ENCODE measurements around the gene BRME1.
A peak's percentile ranks its signal among the peaks of the same experiment; 100 is the strongest.

The BRME1 gene

GRCh38 chr19:13880059-13881043, 25.6 kb downstream of the BRME1 start:
- no peaks in the 10 kb centered on the region for H3K9me3 ChIP-seq (ENCODE audit: control insufficient read depth, low read length)
- WGBS, 2 experiments: 9 to 11% methylated on average over 33 to 34 of the region's 34 CpGs
- H3K4me1 ChIP-seq (ENCODE audit: control insufficient read depth, insufficient read depth, low read length): peaks cover 27% of the 10 kb centered on the region
- no peak overlapping the region for H3K27ac ChIP-seq (ENCODE audit: insufficient read depth, low read depth, low read length, poor library complexity, severe bottlenecking)
- no peaks in the 10 kb centered on the region for H3K36me3 ChIP-seq (ENCODE audit: control insufficient read depth, insufficient read depth, low read length)
- H3K27me3 ChIP-seq (ENCODE audit: control insufficient read depth, insufficient read depth, low read length, poor library complexity, severe bottlenecking): peaks cover 26% of the 10 kb centered on the region
- no peak overlapping the region for H3K4me3 ChIP-seq (ENCODE audit: insufficient read depth, low read depth, low read length)

- H3K4me1 ChIP-seq (ENCODE audit: control insufficient read depth, insufficient read depth, low read length): peaks cover 25% of the 10 kb centered on the region
- H3K36me3 ChIP-seq (ENCODE audit: control insufficient read depth, insufficient read depth, low read length): no peaks in the 10 kb centered on the region
- H3K4me3 ChIP-seq (ENCODE audit: insufficient read depth, low read depth, low read length): no peak overlapping the region
- WGBS, 2 experiments: 89 to 91% methylated on average over 27 of the region's 27 CpGs
- H3K27ac ChIP-seq (ENCODE audit: insufficient read depth, low read depth, low read length, poor library complexity, severe bottlenecking): no peak overlapping the region
- peaks cover 56% of the 10 kb centered on the region for H3K27me3 ChIP-seq (ENCODE audit: control insufficient read depth, insufficient read depth, low read length, poor library complexity, severe bottlenecking)
- no peaks in the 10 kb centered on the region for H3K9me3 ChIP-seq (ENCODE audit: control insufficient read depth, low read length)
Observed at GRCh38 chr19:13877303-13877702, 28.6 kb downstream of the BRME1 start.

GRCh38 chr19:13876834-13877233, 29.1 kb downstream of the BRME1 start, which contains the start of gene NANOS3:
Gene NANOS3 (plus strand): TSS chr19:13877134. CDS start chr19:13877249, 115 bp downstream.
- WGBS, 2 experiments: 59 to 60% methylated on average over 5 of the region's 5 CpGs
- peaks cover 61% of the 10 kb centered on the region for H3K27me3 ChIP-seq (ENCODE audit: control insufficient read depth, insufficient read depth, low read length, poor library complexity, severe bottlenecking)
- peaks cover 21% of the 10 kb centered on the region for H3K4me1 ChIP-seq (ENCODE audit: control insufficient read depth, insufficient read depth, low read length)
- no peak within 1 kb of the TSS for H3K4me3 ChIP-seq (ENCODE audit: insufficient read depth, low read depth, low read length)
- H3K36me3 ChIP-seq (ENCODE audit: control insufficient read depth, insufficient read depth, low read length): no peaks in the 10 kb centered on the region
- H3K27ac ChIP-seq (ENCODE audit: insufficient read depth, low read depth, low read length, poor library complexity, severe bottlenecking): no peak within 1 kb of the TSS
- H3K9me3 ChIP-seq (ENCODE audit: control insufficient read depth, low read length): no peaks in the 10 kb centered on the region

DNA sequence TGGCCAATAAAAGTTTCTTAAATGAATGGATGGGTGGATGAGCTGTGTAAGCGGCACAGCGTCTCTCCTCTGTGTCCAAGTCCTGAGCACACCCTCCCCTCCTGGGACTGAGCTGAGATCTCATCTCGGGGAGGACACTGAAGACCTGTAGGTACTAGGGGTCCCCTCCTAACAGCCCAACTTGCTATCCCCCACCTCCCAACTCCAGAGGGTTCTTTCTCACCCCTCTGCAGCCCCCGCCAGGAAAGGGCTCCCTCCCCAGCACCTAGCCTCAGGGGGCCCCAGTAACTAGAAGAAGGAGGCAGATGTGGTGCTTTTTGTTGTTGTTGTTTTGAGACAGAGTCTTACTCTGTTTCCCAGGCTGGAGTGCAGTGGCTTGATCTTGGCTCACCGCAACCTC, 30.1 kb downstream of the BRME1 start:
- no peak overlapping the region for H3K4me3 ChIP-seq (ENCODE audit: insufficient read depth, low read depth, low read length)
- peaks cover 11% of the 10 kb centered on the region for H3K4me1 ChIP-seq (ENCODE audit: control insufficient read depth, insufficient read depth, low read length)
- no peak overlapping the region for H3K27ac ChIP-seq (ENCODE audit: insufficient read depth, low read depth, low read length, poor library complexity, severe bottlenecking)
- no peaks in the 10 kb centered on the region for H3K9me3 ChIP-seq (ENCODE audit: control insufficient read depth, low read length)
- H3K27me3 ChIP-seq (ENCODE audit: control insufficient read depth, insufficient read depth, low read length, poor library complexity, severe bottlenecking): peaks cover 71% of the 10 kb centered on the region
- 88 to 97% methylated on average over 5 of the region's 5 CpGs for whole genome bisulfite sequencing, 2 experiments
- H3K36me3 ChIP-seq (ENCODE audit: control insufficient read depth, insufficient read depth, low read length): no peaks in the 10 kb centered on the region

GRCh38 chr19:13873834-13874515, 31.9 kb downstream of the BRME1 start:
- H3K4me1 ChIP-seq (ENCODE audit: control insufficient read depth, insufficient read depth, low read length): peaks cover 6% of the 10 kb centered on the region
- WGBS, 2 experiments: 57% methylated on average over 35 of the region's 35 CpGs
- no peak overlapping the region for H3K4me3 ChIP-seq (ENCODE audit: insufficient read depth, low read depth, low read length)
- H3K27ac ChIP-seq (ENCODE audit: insufficient read depth, low read depth, low read length, poor library complexity, severe bottlenecking): no peak overlapping the region
- H3K27me3 ChIP-seq (ENCODE audit: control insufficient read depth, insufficient read depth, low read length, poor library complexity, severe bottlenecking): peaks cover 84% of the 10 kb centered on the region
- H3K9me3 ChIP-seq (ENCODE audit: control insufficient read depth, low read length): no peaks in the 10 kb centered on the region
- no peaks in the 10 kb centered on the region for H3K36me3 ChIP-seq (ENCODE audit: control insufficient read depth, insufficient read depth, low read length)

DNA sequence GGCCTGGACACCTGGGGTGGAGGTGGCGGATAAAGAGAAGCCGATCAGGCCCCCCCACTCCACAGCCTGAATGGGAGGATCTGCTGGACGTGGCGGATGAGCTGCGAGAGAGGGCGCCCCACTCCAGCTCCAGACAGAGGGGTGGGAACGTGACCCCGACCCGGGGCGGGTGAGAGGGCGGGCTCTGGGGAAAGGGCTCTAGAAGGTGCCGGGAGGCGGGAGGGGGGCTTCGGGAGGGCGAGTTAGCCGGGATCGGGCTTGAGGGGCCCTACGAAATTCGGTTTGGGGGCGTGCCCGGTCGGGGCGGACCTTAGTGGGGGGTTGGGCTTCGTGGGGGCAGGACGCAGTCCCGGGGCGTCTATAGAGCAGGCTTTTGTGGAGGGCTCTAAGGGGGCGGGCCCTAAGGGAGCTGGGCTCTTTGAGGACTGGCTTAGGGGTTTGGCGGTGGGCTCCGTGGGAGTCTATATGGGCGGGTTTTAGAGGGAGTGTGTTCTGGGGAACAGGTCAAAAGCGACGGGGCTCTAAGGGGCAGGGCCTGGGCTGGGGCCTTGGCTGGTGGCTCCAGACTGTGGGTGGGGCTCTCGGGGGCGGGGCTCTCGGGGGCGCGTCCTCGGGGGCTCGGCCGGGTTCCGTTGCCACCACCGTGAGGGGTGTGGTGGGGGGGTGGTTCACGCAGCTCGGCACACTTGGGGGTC, 33.1 kb downstream of the BRME1 start:
- no peak overlapping the region for H3K27ac ChIP-seq (ENCODE audit: insufficient read depth, low read depth, low read length, poor library complexity, severe bottlenecking)
- no peaks in the 10 kb centered on the region for H3K36me3 ChIP-seq (ENCODE audit: control insufficient read depth, insufficient read depth, low read length)
- H3K4me3 ChIP-seq (ENCODE audit: insufficient read depth, low read depth, low read length): peak overlapping the region; percentile 32
- no peaks in the 10 kb centered on the region for H3K9me3 ChIP-seq (ENCODE audit: control insufficient read depth, low read length)
- H3K27me3 ChIP-seq (ENCODE audit: control insufficient read depth, insufficient read depth, low read length, poor library complexity, severe bottlenecking): peaks cover 91% of the 10 kb centered on the region
- 1 to 2% methylated on average over 45 of the region's 45 CpGs for WGBS, 2 experiments
- H3K4me1 ChIP-seq (ENCODE audit: control insufficient read depth, insufficient read depth, low read length): peaks cover 6% of the 10 kb centered on the region

DNA sequence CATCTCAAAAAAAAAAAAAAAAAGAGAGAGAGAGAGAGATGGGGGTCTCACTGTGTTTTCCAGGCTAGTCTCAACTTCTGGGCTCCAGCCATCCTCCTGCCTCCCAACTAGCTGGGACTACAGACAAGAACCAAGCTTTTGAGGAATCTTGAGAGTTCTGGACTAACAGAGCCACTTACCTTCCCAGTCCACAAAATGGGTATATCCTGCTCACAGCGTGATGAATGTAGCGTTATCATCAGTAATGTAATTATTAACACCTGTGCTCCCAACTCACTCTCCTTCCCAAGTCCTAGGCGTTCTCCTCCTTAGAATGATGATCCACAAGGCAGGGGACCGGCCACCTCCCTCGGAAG, 33.6 kb downstream of the BRME1 start:
- peak overlapping the region; percentile 32 for H3K4me3 ChIP-seq (ENCODE audit: insufficient read depth, low read depth, low read length)
- peaks cover 96% of the 10 kb centered on the region for H3K27me3 ChIP-seq (ENCODE audit: control insufficient read depth, insufficient read depth, low read length, poor library complexity, severe bottlenecking)
- H3K27ac ChIP-seq (ENCODE audit: insufficient read depth, low read depth, low read length, poor library complexity, severe bottlenecking): no peak overlapping the region
- peaks cover 6% of the 10 kb centered on the region for H3K4me1 ChIP-seq (ENCODE audit: control insufficient read depth, insufficient read depth, low read length)
- 26 to 28% methylated on average over 5 of the region's 5 CpGs for WGBS, 2 experiments
- H3K9me3 ChIP-seq (ENCODE audit: control insufficient read depth, low read length): no peaks in the 10 kb centered on the region
- H3K36me3 ChIP-seq (ENCODE audit: control insufficient read depth, insufficient read depth, low read length): no peaks in the 10 kb centered on the region

DNA sequence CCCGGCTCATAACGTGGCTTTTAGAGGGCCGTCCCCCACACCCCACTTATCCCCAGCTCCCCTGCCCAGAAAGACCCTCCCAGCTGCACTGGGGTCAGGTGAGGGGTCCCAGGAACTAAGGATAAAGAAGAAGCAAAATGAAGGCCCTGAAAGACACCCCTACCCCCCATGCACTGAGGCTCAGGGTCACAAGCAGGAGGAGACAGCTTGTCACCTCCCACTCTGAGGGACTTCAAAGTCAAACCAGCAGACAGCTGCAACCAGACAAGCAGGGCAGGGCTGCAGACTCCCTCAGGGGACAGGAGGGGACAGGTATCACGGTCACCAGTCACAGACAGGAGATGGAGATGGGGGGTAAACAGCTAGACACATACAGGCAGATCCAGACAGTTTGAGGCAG, 35.0 kb downstream of the BRME1 start:
- 83 to 86% methylated on average over 4 of the region's 4 CpGs for WGBS, 2 experiments
- H3K9me3 ChIP-seq (ENCODE audit: control insufficient read depth, low read length): no peaks in the 10 kb centered on the region
- no peaks in the 10 kb centered on the region for H3K4me1 ChIP-seq (ENCODE audit: control insufficient read depth, insufficient read depth, low read length)
- H3K27me3 ChIP-seq (ENCODE audit: control insufficient read depth, insufficient read depth, low read length, poor library complexity, severe bottlenecking): peaks cover 96% of the 10 kb centered on the region
- no peaks in the 10 kb centered on the region for H3K36me3 ChIP-seq (ENCODE audit: control insufficient read depth, insufficient read depth, low read length)
- no peak overlapping the region for H3K27ac ChIP-seq (ENCODE audit: insufficient read depth, low read depth, low read length, poor library complexity, severe bottlenecking)
- H3K4me3 ChIP-seq (ENCODE audit: insufficient read depth, low read depth, low read length): no peak overlapping the region

DNA sequence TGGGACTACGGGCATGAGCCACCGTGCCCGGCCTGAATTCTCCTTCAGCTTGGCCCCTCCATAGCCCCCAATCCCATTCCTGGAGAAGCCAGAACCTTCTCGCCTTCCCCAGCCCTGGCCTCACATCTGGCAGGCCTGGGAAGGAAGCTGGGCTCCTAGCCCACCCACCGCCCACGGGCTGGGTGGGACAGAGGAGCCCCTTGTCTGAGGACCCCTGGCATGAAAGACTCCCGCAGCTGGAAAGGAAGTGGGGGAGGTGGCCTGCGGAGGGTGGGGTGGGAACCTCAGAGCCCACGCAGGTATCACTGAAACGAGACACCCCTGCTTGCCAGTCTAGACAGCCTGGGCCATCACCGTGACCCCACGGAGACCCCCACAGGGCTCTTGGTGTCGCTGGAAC, 36.6 kb downstream of the BRME1 start:
- H3K4me3 ChIP-seq (ENCODE audit: insufficient read depth, low read depth, low read length): no peak overlapping the region
- H3K4me1 ChIP-seq (ENCODE audit: control insufficient read depth, insufficient read depth, low read length): peaks cover 5% of the 10 kb centered on the region
- H3K27me3 ChIP-seq (ENCODE audit: control insufficient read depth, insufficient read depth, low read length, poor library complexity, severe bottlenecking): peaks cover 95% of the 10 kb centered on the region
- H3K36me3 ChIP-seq (ENCODE audit: control insufficient read depth, insufficient read depth, low read length): no peaks in the 10 kb centered on the region
- H3K27ac ChIP-seq (ENCODE audit: insufficient read depth, low read depth, low read length, poor library complexity, severe bottlenecking): no peak overlapping the region
- H3K9me3 ChIP-seq (ENCODE audit: control insufficient read depth, low read length): no peaks in the 10 kb centered on the region
- WGBS, 2 experiments: 80% methylated on average over 13 of the region's 13 CpGs

- H3K4me3 ChIP-seq (ENCODE audit: insufficient read depth, low read depth, low read length): no peak overlapping the region
- H3K36me3 ChIP-seq (ENCODE audit: control insufficient read depth, insufficient read depth, low read length): no peaks in the 10 kb centered on the region
- no peak overlapping the region for H3K27ac ChIP-seq (ENCODE audit: insufficient read depth, low read depth, low read length, poor library complexity, severe bottlenecking)
- H3K27me3 ChIP-seq (ENCODE audit: control insufficient read depth, insufficient read depth, low read length, poor library complexity, severe bottlenecking): peaks cover 95% of the 10 kb centered on the region
- H3K9me3 ChIP-seq (ENCODE audit: control insufficient read depth, low read length): no peaks in the 10 kb centered on the region
- WGBS, 2 experiments: 73 to 88% methylated on average over 4 of the region's 4 CpGs
- peaks cover 5% of the 10 kb centered on the region for H3K4me1 ChIP-seq (ENCODE audit: control insufficient read depth, insufficient read depth, low read length)
Observed at GRCh38 chr19:13868663-13869062, 37.3 kb downstream of the BRME1 start.
